Measurements from ENCODE around the gene TAF8. TPM values are rescaled to one million over a fixed set of nuclear protein-coding genes. Genes with fewer than 3 reads are reported as not detected.

Gene TAF8
- total RNA-seq, 1 experiment from 2014 or later: 35.5 TPM

GRCh38 chr6:42133926-42134325, 83.6 kb downstream of the TAF8 start:
- no peak for DNase-seq (ENCODE audit: low read depth, low spot score)
- intact Hi-C loops (cut with micrococcal nuclease; ENCODE audit: unreplicated experiment) (no loop called here), in situ Hi-C loops (cut with HindIII; ENCODE audit: low pct_unique_long_range_greater_than_20kb, low sequenced_read_pairs) (no loop called here)
- ChIA-PET POLR2A (no interaction called here), CTCF (no interaction called here)
- Histone ChIP-seq H3K4me3 (ENCODE audit: low read depth in 2 of 2, low read length in 2 of 2) (no peak overlapping the region), H3K4me1 (ENCODE audit: control insufficient read depth, insufficient read depth, low read length) (peaks cover 37% of the 10 kb centered on the region), H3K27ac (ENCODE audit: low read length) (peak overlapping the region; percentile 51; the same call in 1 of the 2 replicates), H3K36me3 (ENCODE audit: control insufficient read depth, insufficient read depth, low read length) (no peaks in the 10 kb centered on the region), H3K9me3 (ENCODE audit: control insufficient read depth, insufficient read depth, low read depth, low read length) (no peaks in the 10 kb centered on the region), H3K27me3 (ENCODE audit: control insufficient read depth, insufficient read depth, low read length) (no peaks in the 10 kb centered on the region)
- no peak for ATAC-seq
- no TSS peak for BruUV-seq (replicated peaks)
- TF ChIP-seq CTCF (IDR thresholded peaks at IDR 0.05): no peak
- no peak for TF ChIP-seq TCF7L2 (IDR thresholded peaks at IDR 0.05; ENCODE audit: low read depth, low read length)
- TF ChIP-seq REST (IDR thresholded peaks at IDR 0.05; ENCODE audit: insufficient read depth in 1 of 2, low read depth in 2 of 2, low read length in 1 of 2): no peak
- TF ChIP-seq POLR2AphosphoS5 (IDR thresholded peaks at IDR 0.05; ENCODE audit: low read depth, low read length): no peak
- TF ChIP-seq SIN3A (IDR thresholded peaks at IDR 0.05; ENCODE audit: borderline replicate concordance, insufficient read depth, low read depth, low read length): no peak

DNA sequence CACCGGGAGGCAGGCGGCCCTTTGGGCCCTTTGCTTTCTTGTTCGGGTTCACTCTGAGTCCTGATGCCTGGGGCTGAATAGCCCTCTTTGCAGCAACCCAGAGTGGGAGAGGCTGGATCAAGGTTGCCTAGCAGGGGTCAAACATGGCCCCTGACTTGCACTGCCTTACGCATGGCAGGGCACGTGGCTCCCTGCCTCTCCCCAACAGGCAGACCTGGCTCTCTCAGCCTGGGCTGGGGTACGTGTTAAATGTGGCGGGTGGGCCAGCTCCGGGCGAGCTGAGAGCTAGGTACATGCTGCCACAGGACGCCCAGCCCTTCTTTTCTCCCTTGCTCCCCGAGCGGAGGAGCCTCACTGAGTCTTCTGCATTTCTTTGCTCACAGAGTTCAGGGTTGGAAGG, 84.8 kb downstream of the TAF8 start:
- no peak for DNase-seq (ENCODE audit: low read depth, low spot score)
- ChIA-PET POLR2A (no interaction called here), CTCF (interaction anchor here (0.7 kb wide), 1 partner anchor 30 kb away, joined by 7 read pairs; no protein-coding TSS in a partner anchor)
- TF ChIP-seq TCF7L2 (IDR thresholded peaks at IDR 0.05; ENCODE audit: low read depth, low read length) (no peak), SIN3A (IDR thresholded peaks at IDR 0.05; ENCODE audit: borderline replicate concordance, insufficient read depth, low read depth, low read length) (no peak), POLR2AphosphoS5 (IDR thresholded peaks at IDR 0.05; ENCODE audit: low read depth, low read length) (no peak), REST (IDR thresholded peaks at IDR 0.05; ENCODE audit: insufficient read depth in 1 of 2, low read depth in 2 of 2, low read length in 1 of 2) (no peak), CTCF (IDR thresholded peaks at IDR 0.05) (no peak)
- Histone ChIP-seq H3K4me3 (ENCODE audit: low read depth in 2 of 2, low read length in 2 of 2) (no peak overlapping the region), H3K4me1 (ENCODE audit: control insufficient read depth, insufficient read depth, low read length) (peaks cover 50% of the 10 kb centered on the region), H3K36me3 (ENCODE audit: control insufficient read depth, insufficient read depth, low read length) (no peaks in the 10 kb centered on the region), H3K27ac (ENCODE audit: low read length) (peak overlapping the region; percentile 72; the same call in 1 of the 2 replicates), H3K27me3 (ENCODE audit: control insufficient read depth, insufficient read depth, low read length) (no peaks in the 10 kb centered on the region), H3K9me3 (ENCODE audit: control insufficient read depth, insufficient read depth, low read depth, low read length) (no peaks in the 10 kb centered on the region)
- intact Hi-C loops (cut with micrococcal nuclease; ENCODE audit: unreplicated experiment) (no loop called here), in situ Hi-C loops (cut with HindIII; ENCODE audit: low pct_unique_long_range_greater_than_20kb, low sequenced_read_pairs) (no loop called here)
- no peak for ATAC-seq
- BruUV-seq (replicated peaks): no TSS peak

All from Panc1 (cell line).